ENCODE measurements around the gene DNAJC1. TPM values are rescaled to one million over a fixed set of nuclear protein-coding genes. Genes with fewer than 3 reads are reported as not detected.
A peak's percentile ranks its signal among the peaks of the same experiment; 100 is the strongest.

DNAJC1 gene
- total RNA-seq, 1 experiment from 2014 or later = 12.9 TPM

- BruUV-seq (replicated peaks) = no TSS peak
- H3K4me3 ChIP-seq (ENCODE audit: low read depth in 2 of 2, low read length in 2 of 2) = no peak overlapping the region
- H3K27me3 ChIP-seq (ENCODE audit: control insufficient read depth, insufficient read depth, low read length) = no peaks in the 10 kb centered on the region
- H3K4me1 ChIP-seq (ENCODE audit: control insufficient read depth, insufficient read depth, low read length) = no peaks in the 10 kb centered on the region
- H3K27ac ChIP-seq (ENCODE audit: low read length) = no peak overlapping the region
- intact Hi-C loops (cut with micrococcal nuclease; ENCODE audit: unreplicated experiment) (loop anchor here (10.0 kb wide), 1 partner anchor 211 kb away; no protein-coding TSS in a partner anchor), in situ Hi-C loops (cut with HindIII; ENCODE audit: low pct_unique_long_range_greater_than_20kb, low sequenced_read_pairs) (no loop called here)
- peaks cover 16% of the 10 kb centered on the region for H3K36me3 ChIP-seq (ENCODE audit: control insufficient read depth, insufficient read depth, low read length)
- CTCF ChIA-PET = no interaction called here
- POLR2A ChIA-PET = no interaction called here
- TF ChIP-seq POLR2AphosphoS5 (IDR thresholded peaks at IDR 0.05; ENCODE audit: low read depth, low read length) (no peak), TCF7L2 (IDR thresholded peaks at IDR 0.05; ENCODE audit: low read depth, low read length) (no peak), CTCF (IDR thresholded peaks at IDR 0.05) (no peak), REST (IDR thresholded peaks at IDR 0.05; ENCODE audit: insufficient read depth in 1 of 2, low read depth in 2 of 2, low read length in 1 of 2) (no peak), SIN3A (IDR thresholded peaks at IDR 0.05; ENCODE audit: borderline replicate concordance, insufficient read depth, low read depth, low read length) (no peak)
- DNase-seq (ENCODE audit: low read depth, low spot score) = no peak
- H3K9me3 ChIP-seq (ENCODE audit: control insufficient read depth, insufficient read depth, low read depth, low read length) = no peaks in the 10 kb centered on the region
- ATAC-seq = no peak
Measured at GRCh38 chr10:21744223-21744622, 259.3 kb downstream of the DNAJC1 start.

GRCh38 chr10:21742740-21743412, 260.7 kb downstream of the DNAJC1 start:
- Histone ChIP-seq H3K27me3 (ENCODE audit: control insufficient read depth, insufficient read depth, low read length) (no peaks in the 10 kb centered on the region), H3K4me1 (ENCODE audit: control insufficient read depth, insufficient read depth, low read length) (no peaks in the 10 kb centered on the region), H3K36me3 (ENCODE audit: control insufficient read depth, insufficient read depth, low read length) (peaks cover 16% of the 10 kb centered on the region), H3K4me3 (ENCODE audit: low read depth in 2 of 2, low read length in 2 of 2) (no peak overlapping the region), H3K9me3 (ENCODE audit: control insufficient read depth, insufficient read depth, low read depth, low read length) (no peaks in the 10 kb centered on the region), H3K27ac (ENCODE audit: low read length) (no peak overlapping the region)
- intact Hi-C loops (cut with micrococcal nuclease; ENCODE audit: unreplicated experiment) (loop anchor here (10.0 kb wide), 1 partner anchor 212 kb away; no protein-coding TSS in a partner anchor), in situ Hi-C loops (cut with HindIII; ENCODE audit: low pct_unique_long_range_greater_than_20kb, low sequenced_read_pairs) (no loop called here)
- TF ChIP-seq REST (IDR thresholded peaks at IDR 0.05; ENCODE audit: insufficient read depth in 1 of 2, low read depth in 2 of 2, low read length in 1 of 2) = no peak
- ATAC-seq (no peak), DNase-seq (ENCODE audit: low read depth, low spot score) (no peak)
- POLR2A ChIA-PET = no interaction called here
- TSS peak; percentile 49 for BruUV-seq (replicated peaks)
- CTCF ChIA-PET = no interaction called here

Data from Panc1 (cell line).